Measurements from ENCODE around the gene TRPM8.

DNA sequence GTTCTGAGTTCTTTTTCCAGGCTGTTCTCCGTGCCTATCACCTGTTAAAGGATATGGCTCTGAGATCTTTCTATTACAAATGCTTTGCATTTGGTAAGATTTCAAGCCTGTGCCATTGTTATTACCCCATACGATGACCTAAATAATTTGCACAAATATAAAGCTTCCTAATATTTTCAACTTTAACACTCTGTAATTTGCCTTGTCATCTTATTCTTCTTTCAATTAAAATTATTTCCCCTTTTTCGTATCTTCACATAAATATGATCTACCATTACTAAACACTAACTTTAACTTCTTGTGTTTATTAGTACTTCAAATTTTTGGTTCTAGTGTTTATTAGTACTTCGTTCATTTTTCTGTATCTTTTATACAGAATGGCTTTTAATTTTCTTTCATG lies 45.7 kb upstream of the TRPM8 start:
- TF ChIP-seq, protein P1, sequence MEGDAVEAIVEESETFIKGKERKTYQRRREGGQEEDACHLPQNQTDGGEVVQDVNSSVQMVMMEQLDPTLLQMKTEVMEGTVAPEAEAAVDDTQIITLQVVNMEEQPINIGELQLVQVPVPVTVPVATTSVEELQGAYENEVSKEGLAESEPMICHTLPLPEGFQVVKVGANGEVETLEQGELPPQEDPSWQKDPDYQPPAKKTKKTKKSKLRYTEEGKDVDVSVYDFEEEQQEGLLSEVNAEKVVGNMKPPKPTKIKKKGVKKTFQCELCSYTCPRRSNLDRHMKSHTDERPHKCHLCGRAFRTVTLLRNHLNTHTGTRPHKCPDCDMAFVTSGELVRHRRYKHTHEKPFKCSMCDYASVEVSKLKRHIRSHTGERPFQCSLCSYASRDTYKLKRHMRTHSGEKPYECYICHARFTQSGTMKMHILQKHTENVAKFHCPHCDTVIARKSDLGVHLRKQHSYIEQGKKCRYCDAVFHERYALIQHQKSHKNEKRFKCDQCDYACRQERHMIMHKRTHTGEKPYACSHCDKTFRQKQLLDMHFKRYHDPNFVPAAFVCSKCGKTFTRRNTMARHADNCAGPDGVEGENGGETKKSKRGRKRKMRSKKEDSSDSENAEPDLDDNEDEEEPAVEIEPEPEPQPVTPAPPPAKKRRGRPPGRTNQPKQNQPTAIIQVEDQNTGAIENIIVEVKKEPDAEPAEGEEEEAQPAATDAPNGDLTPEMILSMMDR (conservative IDR thresholded peaks at IDR 0.05 in 1 of 2, IDR thresholded peaks at IDR 0.05 in 1 of 2; ENCODE audit: low read depth in 1 of 2, low read length in 2 of 2), result no peak
- TF ChIP-seq EZH2 (IDR thresholded peaks at IDR 0.05; ENCODE audit: low read length, missing control alignments), result no peak
